ENCODE results near the gene AGBL4. TPM values are rescaled to one million over a fixed set of nuclear protein-coding genes. Genes with fewer than 3 reads are reported as not detected.

The AGBL4 gene
- total RNA-seq, 4 donors from 2014 or later, result 0.44 to 1.5 (median 1.2) TPM; not detected in 1

- peak; percentile 60 to 70 for DNase-seq (ENCODE audit: low spot score in 2 of 2)
- Histone ChIP-seq H3K27ac (no peak overlapping the region), H3K36me3 (no peaks in the 10 kb centered on the region), H3K27me3 (no peaks in the 10 kb centered on the region), H3K4me1 (no peaks in the 10 kb centered on the region), H3K4me3 (no peak overlapping the region), H3K9me3 (no peaks in the 10 kb centered on the region)
- 16 to 28% methylated on average over 5 of the region's 5 CpGs for WGBS, 2 donors
- TF ChIP-seq EP300 (IDR thresholded peaks at IDR 0.05), result no peak
- TF ChIP-seq CTCF (IDR thresholded peaks at IDR 0.05), result peak; percentile 70 to 88 (median 82)
Observed at GRCh38 chr1:48697066-48697707, 1326.6 kb downstream of the AGBL4 start.

DNA sequence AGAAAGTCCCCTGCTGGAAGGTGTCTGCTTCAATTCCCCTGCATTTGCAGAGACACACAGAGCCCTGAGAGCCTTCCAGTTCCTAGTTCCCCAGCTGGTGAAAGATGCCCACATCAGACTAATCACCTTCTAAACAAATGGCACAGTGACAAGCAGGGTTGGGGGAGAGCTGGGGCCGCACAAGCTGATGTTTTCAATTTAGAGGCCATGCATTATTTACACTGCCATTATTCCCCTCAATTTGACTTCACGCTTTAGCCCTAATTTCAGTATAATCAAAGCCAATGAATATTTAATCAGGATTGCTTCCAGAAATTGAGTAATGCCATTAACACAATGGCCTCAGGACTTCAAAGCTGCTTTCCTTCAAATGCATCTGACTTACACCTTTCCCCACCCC is 1328.6 kb downstream of the AGBL4 start:
- TF ChIP-seq EP300 (IDR thresholded peaks at IDR 0.05) (no peak), CTCF (IDR thresholded peaks at IDR 0.05) (no peak), POLR2A (IDR thresholded peaks at IDR 0.05) (no peak)
- H3K9me3 ChIP-seq, result no peaks in the 10 kb centered on the region
- no peaks in the 10 kb centered on the region for H3K27me3 ChIP-seq
- no peak overlapping the region for H3K27ac ChIP-seq
- H3K4me3 ChIP-seq, result no peak overlapping the region
- H3K4me1 ChIP-seq, result no peaks in the 10 kb centered on the region
- WGBS, 2 donors, result 68 to 96% methylated on average over 2 of the region's 2 CpGs
- no peak for DNase-seq (ENCODE audit: low spot score in 2 of 2)
- no peaks in the 10 kb centered on the region for H3K36me3 ChIP-seq

DNA sequence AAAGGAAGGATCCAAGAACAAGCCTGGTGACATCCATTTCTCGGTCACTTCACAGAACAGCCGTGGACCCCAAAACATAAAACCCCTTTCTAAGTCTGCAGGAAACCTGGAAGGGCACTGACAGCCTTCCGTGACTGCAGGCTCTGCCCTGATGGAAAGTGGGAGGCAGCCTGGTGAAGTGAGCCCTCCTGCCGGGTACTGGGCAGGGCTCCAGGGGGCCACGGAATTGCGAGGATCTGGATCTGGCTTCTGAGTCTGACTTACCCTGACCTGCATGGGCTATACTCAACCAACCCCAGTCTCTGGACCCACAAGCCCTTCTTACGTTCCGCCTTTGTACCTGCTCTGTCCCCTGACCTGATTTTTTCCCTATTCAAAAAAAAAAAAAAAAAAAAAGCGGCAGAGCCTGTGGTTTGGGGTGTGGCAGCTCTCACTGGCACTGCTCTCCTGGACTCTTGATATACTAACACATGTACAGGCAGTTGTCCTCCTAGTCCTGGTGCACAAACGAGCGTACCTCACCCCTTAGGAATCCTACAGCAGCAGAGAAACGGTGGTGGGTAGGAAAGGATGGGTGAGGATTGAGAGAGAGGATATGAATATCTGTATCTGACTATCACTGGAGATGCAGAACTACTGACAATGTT is 1330.0 kb downstream of the AGBL4 start:
- 70 to 73% methylated on average over 12 of the region's 12 CpGs for WGBS, 2 donors

DNA sequence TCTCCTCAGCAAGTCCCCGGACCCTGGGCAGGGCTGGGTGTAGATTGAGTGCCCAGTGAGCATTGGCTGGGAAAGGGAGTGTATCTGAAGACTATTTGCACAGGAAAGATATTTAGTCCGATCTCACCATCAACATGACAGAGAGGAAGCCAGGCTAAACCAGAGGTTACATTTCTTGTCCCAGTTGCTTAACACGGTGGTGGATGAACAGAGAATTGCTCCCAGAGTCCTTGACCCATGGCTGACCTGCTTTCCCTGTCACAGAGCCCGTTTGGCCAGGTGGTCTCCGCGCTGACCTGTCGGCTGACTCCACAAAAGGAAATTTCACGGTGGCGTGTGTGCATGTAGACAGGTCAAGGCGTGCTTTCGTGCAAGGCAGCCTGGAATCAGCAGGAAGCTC is 1330.6 kb downstream of the AGBL4 start:
- WGBS, 2 donors, result 79% methylated on average over 11 of the region's 11 CpGs

More for the DNA sequence above, 1330.0 kb downstream of the AGBL4 start:
- DNase-seq (ENCODE audit: low spot score in 2 of 2), result no peak
- Histone ChIP-seq H3K36me3 (no peaks in the 10 kb centered on the region), H3K27me3 (no peaks in the 10 kb centered on the region), H3K27ac (no peak overlapping the region), H3K4me3 (no peak overlapping the region), H3K9me3 (no peaks in the 10 kb centered on the region), H3K4me1 (no peaks in the 10 kb centered on the region)
- TF ChIP-seq POLR2A (IDR thresholded peaks at IDR 0.05) (no peak), CTCF (IDR thresholded peaks at IDR 0.05) (no peak), EP300 (IDR thresholded peaks at IDR 0.05) (no peak)

More for the DNA sequence above, 1330.6 kb downstream of the AGBL4 start:
- TF ChIP-seq POLR2A (IDR thresholded peaks at IDR 0.05) (no peak), CTCF (IDR thresholded peaks at IDR 0.05) (no peak), EP300 (IDR thresholded peaks at IDR 0.05) (no peak)
- H3K27me3 ChIP-seq, result no peaks in the 10 kb centered on the region
- H3K4me3 ChIP-seq, result no peak overlapping the region
- no peak overlapping the region for H3K27ac ChIP-seq
- H3K36me3 ChIP-seq, result no peaks in the 10 kb centered on the region
- H3K9me3 ChIP-seq, result no peaks in the 10 kb centered on the region
- no peak for DNase-seq (ENCODE audit: low spot score in 2 of 2)
- H3K4me1 ChIP-seq, result no peaks in the 10 kb centered on the region
